Activated naive CD8-positive, alpha-beta T cell treated with anti-CD3 and anti-CD28 coated beads, Interleukin-2, amount 10 ng/mL, durations not matched to agents 7 days and 5 days (primary cell): ENCODE measurements around the gene DGKD. TPM values are rescaled to one million over a fixed set of nuclear protein-coding genes. Genes with fewer than 3 reads are reported as not detected.
A peak's percentile ranks its signal among the peaks of the same experiment; 100 is the strongest.

Experiments used
- ATAC-seq: fragments of 150-1000 bp; cut with Tn5 transposase; one replicate; pipeline ENCODE4 v1.10.0; 2021; ENCODE audit warnings: low read depth, moderate library complexity
- POLR2A ChIA-PET: fragments of 350-600 bp; sonication (Branson Sonifier 250); formaldehyde crosslinking; loops from one replicate; lab custom pipeline; 2021; ENCODE audit warnings: antibody characterized with exemption; lab: Charles Lee
- DNase-seq: peaks from one replicate; pipeline ENCODE4 v3.0.0; 2021
- H3K27ac Mint-ChIP-seq: one replicate; pipeline ENCODE4 v1.8.0; 2022; ENCODE audit warnings: mild to moderate bottlenecking, mixed read lengths
- H3K27me3 Mint-ChIP-seq: one replicate; pipeline ENCODE4 v1.8.0; 2022; ENCODE audit warnings: mild to moderate bottlenecking, moderate library complexity, mixed read lengths
- H3K36me3 Mint-ChIP-seq: one replicate; pipeline ENCODE4 v1.8.0; 2021; ENCODE audit warnings: mild to moderate bottlenecking, mixed read lengths
- H3K4me1 Mint-ChIP-seq: one replicate; pipeline ENCODE4 v1.8.0; 2021; ENCODE audit warnings: mixed read lengths
- H3K4me3 Mint-ChIP-seq: one replicate; pipeline ENCODE4 v1.8.0; 2022; ENCODE audit warnings: mild to moderate bottlenecking, moderate library complexity, mixed read lengths
- H3K9me3 Mint-ChIP-seq: one replicate; pipeline ENCODE4 v1.8.0; 2021; ENCODE audit warnings: mixed read lengths
- total RNA-seq, 2 experiments: library from RNA; stranded (reverse); gene quantifications; one replicate each; pipeline ENCODE4 v1.2.3, GENCODE V29; 2021

DGKD gene
- total RNA-seq, 2 experiments from 2014 or later: 114 to 132 TPM

- POLR2A ChIA-PET: interaction anchor here (1.1 kb wide), 1 partner anchor 16 kb away, joined by 5 read pairs; no protein-coding TSS in a partner anchor
- no peak overlapping the region for H3K4me3 Mint-ChIP-seq
- peaks cover 21% of the 10 kb centered on the region for H3K36me3 Mint-ChIP-seq
- H3K4me1 Mint-ChIP-seq: peaks cover 46% of the 10 kb centered on the region
- no peaks in the 10 kb centered on the region for H3K9me3 Mint-ChIP-seq
- H3K27me3 Mint-ChIP-seq: no peaks in the 10 kb centered on the region
- ATAC-seq (no peak), DNase-seq (no peak)
- peak overlapping the region; percentile 15 for H3K27ac Mint-ChIP-seq
Measured at GRCh38 chr2:233402789-233403188, 48.5 kb downstream of the DGKD start.

- no peak overlapping the region for H3K4me3 Mint-ChIP-seq
- H3K36me3 Mint-ChIP-seq: peaks cover 19% of the 10 kb centered on the region
- peak overlapping the region; percentile 37 for H3K27ac Mint-ChIP-seq
- POLR2A ChIA-PET: interaction anchor here (1.0 to 2.0 kb wide), 4 partner anchors 18 to 328 kb away, joined by 3 to 9 read pairs (median 5); no protein-coding TSS in a partner anchor
- peaks cover 51% of the 10 kb centered on the region for H3K4me1 Mint-ChIP-seq
- H3K27me3 Mint-ChIP-seq: no peaks in the 10 kb centered on the region
- H3K9me3 Mint-ChIP-seq: no peaks in the 10 kb centered on the region
- ATAC-seq (peak; percentile 43), DNase-seq (peak; percentile 59)
Measured at GRCh38 chr2:233404222-233404621, 49.9 kb downstream of the DGKD start.

GRCh38 chr2:233406865-233407264 is 52.6 kb downstream of the DGKD start:
- Mint-ChIP-seq H3K9me3 (peaks cover 8% of the 10 kb centered on the region), H3K4me1 (peaks cover 50% of the 10 kb centered on the region), H3K36me3 (peaks cover 30% of the 10 kb centered on the region), H3K4me3 (no peak overlapping the region), H3K27ac (no peak overlapping the region), H3K27me3 (no peaks in the 10 kb centered on the region)
- no peak for ATAC-seq
- DNase-seq: no peak
- POLR2A ChIA-PET: interaction anchor here (0.7 to 1.1 kb wide), 2 partner anchors 12 to 34 kb away, joined by 3 read pairs; no protein-coding TSS in a partner anchor

GRCh38 chr2:233407771-233408181 is 53.5 kb downstream of the DGKD start:
- H3K27ac Mint-ChIP-seq: no peak overlapping the region
- POLR2A ChIA-PET: interaction anchor here (1.3 kb wide), 2 partner anchors 11 to 22 kb away, joined by 3 to 5 read pairs; no protein-coding TSS in a partner anchor
- DNase-seq: no peak
- H3K4me1 Mint-ChIP-seq: peaks cover 44% of the 10 kb centered on the region
- peaks cover 36% of the 10 kb centered on the region for H3K36me3 Mint-ChIP-seq
- H3K27me3 Mint-ChIP-seq: no peaks in the 10 kb centered on the region
- H3K9me3 Mint-ChIP-seq: peaks cover 11% of the 10 kb centered on the region
- ATAC-seq: no peak
- H3K4me3 Mint-ChIP-seq: no peak overlapping the region

GRCh38 chr2:233408366-233409285 is 54.3 kb downstream of the DGKD start:
- peaks cover 44% of the 10 kb centered on the region for H3K4me1 Mint-ChIP-seq
- ATAC-seq (no peak), DNase-seq (no peak)
- peak overlapping the region; percentile 37 for H3K4me3 Mint-ChIP-seq
- peaks cover 12% of the 10 kb centered on the region for H3K9me3 Mint-ChIP-seq
- peaks cover 43% of the 10 kb centered on the region for H3K36me3 Mint-ChIP-seq
- POLR2A ChIA-PET: interaction anchor here (1.3 kb wide), 2 partner anchors 10 to 23 kb away, joined by 3 to 5 read pairs; no protein-coding TSS in a partner anchor
- H3K27ac Mint-ChIP-seq: peak overlapping the region; percentile 57
- no peaks in the 10 kb centered on the region for H3K27me3 Mint-ChIP-seq

GRCh38 chr2:233409286-233409991 is 55.1 kb downstream of the DGKD start:
- peaks cover 43% of the 10 kb centered on the region for H3K36me3 Mint-ChIP-seq
- no peaks in the 10 kb centered on the region for H3K27me3 Mint-ChIP-seq
- peak overlapping the region; percentile 64 for H3K27ac Mint-ChIP-seq
- peak overlapping the region; percentile 62 for H3K4me3 Mint-ChIP-seq
- POLR2A ChIA-PET: interaction anchor here (0.7 to 1.6 kb wide), 4 partner anchors 11 to 221 kb away, joined by 3 to 9 read pairs (median 6); no protein-coding TSS in a partner anchor
- DNase-seq (no peak), ATAC-seq (peak; percentile 90)
- H3K4me1 Mint-ChIP-seq: peaks cover 41% of the 10 kb centered on the region
- peaks cover 12% of the 10 kb centered on the region for H3K9me3 Mint-ChIP-seq

GRCh38 chr2:233410196-233410760 is 56.0 kb downstream of the DGKD start:
- DNase-seq: no peak
- Mint-ChIP-seq H3K4me3 (peak overlapping the region; percentile 62), H3K9me3 (peaks cover 12% of the 10 kb centered on the region), H3K27ac (peak overlapping the region; percentile 64), H3K27me3 (no peaks in the 10 kb centered on the region), H3K4me1 (peaks cover 44% of the 10 kb centered on the region), H3K36me3 (peaks cover 42% of the 10 kb centered on the region)
- no peak for ATAC-seq
- POLR2A ChIA-PET: interaction anchor here (0.7 to 1.6 kb wide), 4 partner anchors 10 to 222 kb away, joined by 3 to 9 read pairs (median 6); no protein-coding TSS in a partner anchor

- no peak for ATAC-seq
- H3K27me3 Mint-ChIP-seq: no peaks in the 10 kb centered on the region
- H3K36me3 Mint-ChIP-seq: peaks cover 43% of the 10 kb centered on the region
- H3K4me3 Mint-ChIP-seq: no peak overlapping the region
- no peak overlapping the region for H3K27ac Mint-ChIP-seq
- POLR2A ChIA-PET: interaction anchor here (1.6 kb wide), 1 partner anchor 9 kb away, joined by 9 read pairs; no protein-coding TSS in a partner anchor
- H3K9me3 Mint-ChIP-seq: peaks cover 12% of the 10 kb centered on the region
- no peak for DNase-seq
- H3K4me1 Mint-ChIP-seq: peaks cover 48% of the 10 kb centered on the region
Measured at GRCh38 chr2:233411162-233411561, 56.9 kb downstream of the DGKD start.

GRCh38 chr2:233412405-233412804 is 58.1 kb downstream of the DGKD start:
- no peak for ATAC-seq
- DNase-seq: no peak
- H3K9me3 Mint-ChIP-seq: peaks cover 12% of the 10 kb centered on the region
- no peak overlapping the region for H3K4me3 Mint-ChIP-seq
- POLR2A ChIA-PET: no interaction called here
- H3K4me1 Mint-ChIP-seq: peaks cover 53% of the 10 kb centered on the region
- H3K27ac Mint-ChIP-seq: no peak overlapping the region
- no peaks in the 10 kb centered on the region for H3K27me3 Mint-ChIP-seq
- H3K36me3 Mint-ChIP-seq: peaks cover 46% of the 10 kb centered on the region

GRCh38 chr2:233413046-233413445 is 58.8 kb downstream of the DGKD start:
- no peak for ATAC-seq
- POLR2A ChIA-PET: no interaction called here
- peaks cover 12% of the 10 kb centered on the region for H3K9me3 Mint-ChIP-seq
- H3K27me3 Mint-ChIP-seq: no peaks in the 10 kb centered on the region
- H3K36me3 Mint-ChIP-seq: peaks cover 46% of the 10 kb centered on the region
- no peak overlapping the region for H3K27ac Mint-ChIP-seq
- peaks cover 54% of the 10 kb centered on the region for H3K4me1 Mint-ChIP-seq
- no peak overlapping the region for H3K4me3 Mint-ChIP-seq
- no peak for DNase-seq

GRCh38 chr2:233413559-233414272 is 59.4 kb downstream of the DGKD start:
- H3K27ac Mint-ChIP-seq: no peak overlapping the region
- POLR2A ChIA-PET: interaction anchor here (1.3 kb wide), 1 partner anchor 82 kb away, joined by 3 read pairs; no protein-coding TSS in a partner anchor
- H3K4me1 Mint-ChIP-seq: peaks cover 54% of the 10 kb centered on the region
- H3K27me3 Mint-ChIP-seq: no peaks in the 10 kb centered on the region
- peaks cover 12% of the 10 kb centered on the region for H3K9me3 Mint-ChIP-seq
- DNase-seq: no peak
- ATAC-seq: no peak
- H3K4me3 Mint-ChIP-seq: no peak overlapping the region
- peaks cover 45% of the 10 kb centered on the region for H3K36me3 Mint-ChIP-seq

GRCh38 chr2:233414273-233414654 is 60.0 kb downstream of the DGKD start:
- no peaks in the 10 kb centered on the region for H3K27me3 Mint-ChIP-seq
- H3K36me3 Mint-ChIP-seq: peaks cover 45% of the 10 kb centered on the region
- H3K9me3 Mint-ChIP-seq: peaks cover 12% of the 10 kb centered on the region
- DNase-seq: no peak
- H3K27ac Mint-ChIP-seq: no peak overlapping the region
- H3K4me3 Mint-ChIP-seq: peak overlapping the region; percentile 13
- peaks cover 54% of the 10 kb centered on the region for H3K4me1 Mint-ChIP-seq
- no peak for ATAC-seq
- POLR2A ChIA-PET: interaction anchor here (1.2 to 1.3 kb wide), 2 partner anchors 14 to 82 kb away, joined by 3 read pairs; no protein-coding TSS in a partner anchor
